HCT116 (cell line): Measurements from ENCODE around the gene HSD17B3. TPM values are rescaled to one million over a fixed set of nuclear protein-coding genes. Genes with fewer than 3 reads are reported as not detected.

Source experiments
- ATAC-seq: fragments of 200-7000 bp; cut with Tn5 transposase; 2 replicates; pipeline ENCODE4 v1.9.1; 2020; ENCODE audit warnings: mild to moderate bottlenecking, moderate library complexity
- BruUV-seq: library from RNA; stranded (reverse); fragments of 400-500 nt; replicated peaks from 2 replicates; lab custom pipeline; 2021; lab: Mats Ljungman, UMichigan
- CTCF ChIA-PET: fragments of 300-600 bp; sonication (Branson Sonifier 250); formaldehyde crosslinking; loops from one replicate; lab custom pipeline; 2021; ENCODE audit warnings: antibody characterized with exemption; lab: Charles Lee
- POLR2A ChIA-PET: fragments of 300-600, 350-600 bp; sonication (Branson Sonifier 250); formaldehyde crosslinking; loops from one replicate; lab custom pipeline; 2021; ENCODE audit warnings: antibody characterized with exemption; lab: Charles Lee
- RAD21 ChIA-PET, 2 experiments: fragments of 300-600 bp; sonication (Branson Sonifier 250); formaldehyde crosslinking; loops; one replicate each; lab custom pipeline; 2023; ENCODE audit warnings: low total read pairs in 2 of 2; ENCODE audit not compliant: uncharacterized antibody in 2 of 2, unreplicated experiment in 2 of 2, low non-redundant PET in 1 of 2; lab: Charles Lee
- DNase-seq: peaks from one replicate; pipeline ENCODE4 v3.0.0-alpha.2; 2010; ENCODE audit warnings: low read depth, low spot score
- H2AFZ ChIP-seq: fragments of 200-600 bp; shearing (Covaris generic), sonication (generic); 2 replicates; pipeline ENCODE4 v1.6.1; 2017; ENCODE audit warnings: low read depth, mixed run types, mixed read lengths, antibody characterized with exemption, low read length; ENCODE audit not compliant: poor library complexity, severe bottlenecking
- H3K27ac ChIP-seq: 2 replicates; pipeline ENCODE4 v1.5.1; 2012; ENCODE audit warnings: low read depth, low read length
- H3K27me3 ChIP-seq: fragments of 200-600 bp; sonication (generic); 2 replicates; pipeline ENCODE4 v1.6.1; 2016; ENCODE audit warnings: mixed run types, low read length, mixed read lengths; ENCODE audit not compliant: insufficient read depth
- H3K36me3 ChIP-seq, 2 experiments: fragments of 200-500 bp in 1 of 2; fragments of 200-600 bp in 1 of 2; sonication (Bioruptor generic) in 1 of 2; sonication (generic) in 1 of 2; 2 replicates each; pipeline versions ENCODE4 v1.5.1 to v1.6.1; 2014 to 2016; ENCODE audit warnings: low read length in 2 of 2, inconsistent platforms in 1 of 2, mixed read lengths in 1 of 2, mixed run types in 1 of 2; ENCODE audit not compliant: insufficient read depth in 2 of 2, control insufficient read depth in 1 of 2
- H3K4me1 ChIP-seq, 2 experiments: fragments of 200-600 bp in 1 of 2; sonication (generic) in 1 of 2; 2 replicates each; pipeline versions ENCODE4 v1.5.1 to v1.6.1; 2012 to 2017; ENCODE audit warnings: low read length in 2 of 2, inconsistent platforms in 1 of 2, mild to moderate bottlenecking in 1 of 2, mixed read lengths in 1 of 2, mixed run types in 1 of 2, moderate library complexity in 1 of 2; ENCODE audit not compliant: insufficient read depth in 2 of 2, control insufficient read depth in 1 of 2
- H3K4me2 ChIP-seq: fragments of 200-600 bp; sonication (generic); 2 replicates; pipeline ENCODE4 v1.6.1; 2017; ENCODE audit warnings: mixed run types, low read length, mixed read lengths
- H3K4me3 ChIP-seq, 2 experiments: fragments of 200-600 bp in 1 of 2; sonication (generic) in 1 of 2; replicated peaks in 1 of 2; 2 replicates each; pipeline ENCODE4 v1.5.1; 2011 to 2016; ENCODE audit warnings: low read length in 2 of 2, control low read depth in 1 of 2, low read depth in 1 of 2, mild to moderate bottlenecking in 1 of 2, mixed read lengths in 1 of 2, mixed run types in 1 of 2
- H3K79me2 ChIP-seq: fragments of 200-600 bp; sonication (generic); 2 replicates; pipeline ENCODE4 v1.6.1; 2017; ENCODE audit warnings: mild to moderate bottlenecking, mixed run types, low read length, moderate library complexity, mixed read lengths; ENCODE audit not compliant: insufficient read depth
- H3K9ac ChIP-seq: fragments of 200-600 bp; sonication (generic); 2 replicates; pipeline ENCODE4 v1.6.1; 2016; ENCODE audit warnings: low read length, mixed read lengths
- H3K9me2 ChIP-seq: fragments of 200-600 bp; sonication (generic), shearing (Covaris generic); 2 replicates; pipeline ENCODE4 v1.6.1; 2017; ENCODE audit warnings: mixed run types, mild to moderate bottlenecking, moderate library complexity; ENCODE audit not compliant: insufficient read depth
- H3K9me3 ChIP-seq, 2 experiments: fragments of 200-500 bp in 1 of 2; fragments of 200-600 bp in 1 of 2; sonication (Bioruptor generic) in 1 of 2; sonication (generic) in 1 of 2; 2 replicates each; pipeline ENCODE4 v1.6.1; 2014 to 2017; ENCODE audit warnings: low read length in 2 of 2, mixed read lengths in 2 of 2, inconsistent platforms in 1 of 2, low read depth in 1 of 2, mild to moderate bottlenecking in 1 of 2, mixed run types in 1 of 2, moderate library complexity in 1 of 2; ENCODE audit not compliant: control insufficient read depth in 1 of 2, insufficient read depth in 1 of 2
- H4K20me1 ChIP-seq: fragments of 200-600 bp; sonication (generic), shearing (Covaris generic); 2 replicates; pipeline ENCODE4 v1.6.1; 2017; ENCODE audit warnings: mixed run types, mild to moderate bottlenecking, moderate library complexity; ENCODE audit not compliant: insufficient read depth
- CBX3 ChIP-seq: IDR thresholded peaks from 2 replicates; pipeline ENCODE4 v1.6.1; 2012; ENCODE audit warnings: low read depth
- ELF1 ChIP-seq: IDR thresholded peaks from 2 replicates; pipeline ENCODE4 v1.6.1; 2012; ENCODE audit warnings: low read depth, borderline replicate concordance
- EZH2 ChIP-seq: fragments of 200-600 bp; sonication (generic); IDR thresholded peaks from 2 replicates; pipeline ENCODE4 v1.6.1; 2017; ENCODE audit warnings: antibody characterized with exemption, mixed run types
- EZH2phosphoT487 ChIP-seq: fragments of 200-600 bp; IDR thresholded peaks from 2 replicates; pipeline ENCODE4 v1.6.1; 2018; ENCODE audit warnings: antibody characterized with exemption, borderline replicate concordance
- JUND ChIP-seq: IDR thresholded peaks from 2 replicates; pipeline ENCODE4 v1.6.1; 2012
- POLR2A ChIP-seq: IDR thresholded peaks from 2 replicates; pipeline ENCODE4 v1.7.0; 2011; ENCODE audit warnings: borderline replicate concordance; ENCODE audit not compliant: insufficient read depth, insufficient read length; ENCODE audit errors: extremely low read depth
- SIN3A ChIP-seq: IDR thresholded peaks from 2 replicates; pipeline ENCODE4 v1.6.1; 2012; ENCODE audit warnings: low read depth
- SRF ChIP-seq: IDR thresholded peaks from 2 replicates; pipeline ENCODE4 v1.6.1; 2012; ENCODE audit warnings: low read depth
- ZBTB33 ChIP-seq: IDR thresholded peaks from 2 replicates; pipeline ENCODE4 v1.6.1; 2011; ENCODE audit warnings: mild to moderate bottlenecking, low read length, moderate library complexity; ENCODE audit not compliant: insufficient replicate concordance; ENCODE audit errors: extremely low read depth
- ZFX ChIP-seq: fragments of 450-650 bp; IDR thresholded peaks from 2 replicates; pipeline ENCODE4 v1.6.1; 2017
- intact Hi-C: fragments of 100-400 bp; cut with micrococcal nuclease; formaldehyde crosslinking; loops from 2 replicates; pipeline ENCODE4 v1.10.0; 2022
- total RNA-seq: library from RNA; stranded (reverse); gene quantifications from one replicate; pipeline ENCODE4 v1.2.1, GENCODE V29; 2021; ENCODE audit not compliant: unreplicated experiment
- TF ChIP-seq, protein P1 (sequence below), 3 experiments: fragments of 200-600 bp in 1 of 3; sonication (generic) in 1 of 3; IDR thresholded peaks in 2 of 3; conservative IDR thresholded peaks in 1 of 3; 2 replicates each; pipeline ENCODE4 v1.5.1; 2012 to 2017; ENCODE audit warnings: low read depth in 2 of 3, low read length in 2 of 3, antibody characterized with exemption in 1 of 3, borderline replicate concordance in 1 of 3, control low read depth in 1 of 3, mild to moderate bottlenecking in 1 of 3, mixed read lengths in 1 of 3, mixed run types in 1 of 3, moderate library complexity in 1 of 3; ENCODE audit not compliant: insufficient read depth in 1 of 3
- TF ChIP-seq, protein P2 (sequence below): IDR thresholded peaks from 2 replicates; pipeline ENCODE4 v1.6.1; 2012

The HSD17B3 gene
- total RNA-seq, 1 experiment from 2014 or later: 0.37 TPM

- Histone ChIP-seq H3K4me1 (no peaks in the 10 kb centered on the region), H3K36me3 (no peaks in the 10 kb centered on the region)
- no peak for TF ChIP-seq EZH2phosphoT487
- no peak for TF ChIP-seq CBX3
- TF ChIP-seq SIN3A: no peak
- no peak for TF ChIP-seq POLR2A
- TF ChIP-seq, protein P1, sequence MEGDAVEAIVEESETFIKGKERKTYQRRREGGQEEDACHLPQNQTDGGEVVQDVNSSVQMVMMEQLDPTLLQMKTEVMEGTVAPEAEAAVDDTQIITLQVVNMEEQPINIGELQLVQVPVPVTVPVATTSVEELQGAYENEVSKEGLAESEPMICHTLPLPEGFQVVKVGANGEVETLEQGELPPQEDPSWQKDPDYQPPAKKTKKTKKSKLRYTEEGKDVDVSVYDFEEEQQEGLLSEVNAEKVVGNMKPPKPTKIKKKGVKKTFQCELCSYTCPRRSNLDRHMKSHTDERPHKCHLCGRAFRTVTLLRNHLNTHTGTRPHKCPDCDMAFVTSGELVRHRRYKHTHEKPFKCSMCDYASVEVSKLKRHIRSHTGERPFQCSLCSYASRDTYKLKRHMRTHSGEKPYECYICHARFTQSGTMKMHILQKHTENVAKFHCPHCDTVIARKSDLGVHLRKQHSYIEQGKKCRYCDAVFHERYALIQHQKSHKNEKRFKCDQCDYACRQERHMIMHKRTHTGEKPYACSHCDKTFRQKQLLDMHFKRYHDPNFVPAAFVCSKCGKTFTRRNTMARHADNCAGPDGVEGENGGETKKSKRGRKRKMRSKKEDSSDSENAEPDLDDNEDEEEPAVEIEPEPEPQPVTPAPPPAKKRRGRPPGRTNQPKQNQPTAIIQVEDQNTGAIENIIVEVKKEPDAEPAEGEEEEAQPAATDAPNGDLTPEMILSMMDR (IDR thresholded peaks at IDR 0.05 in 2 of 3, conservative IDR thresholded peaks at IDR 0.05 in 1 of 3; ENCODE audit: borderline replicate concordance in 1 of 3, insufficient read depth in 1 of 3, low read depth in 2 of 3, low read length in 2 of 3): no peak
- TF ChIP-seq JUND: no peak
- TF ChIP-seq ZBTB33: no peak
- no peak for TF ChIP-seq EZH2
- TF ChIP-seq SRF: no peak
- TF ChIP-seq ZFX: no peak
- TF ChIP-seq ELF1: no peak
- TF ChIP-seq, protein P2, sequence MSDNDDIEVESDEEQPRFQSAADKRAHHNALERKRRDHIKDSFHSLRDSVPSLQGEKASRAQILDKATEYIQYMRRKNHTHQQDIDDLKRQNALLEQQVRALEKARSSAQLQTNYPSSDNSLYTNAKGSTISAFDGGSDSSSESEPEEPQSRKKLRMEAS: no peak
- TF ChIP-seq, all 23 proteins: peak for 0
- no TSS peak for BruUV-seq
- Histone ChIP-seq H3K9me2 (no peaks in the 10 kb centered on the region), H3K4me3 (no peak overlapping the region), H3K9ac (no peak overlapping the region), H3K79me2 (no peaks in the 10 kb centered on the region), H4K20me1 (no peaks in the 10 kb centered on the region), H2AFZ (no peak overlapping the region), H3K9me3 (no peaks in the 10 kb centered on the region), H3K27ac (no peak overlapping the region), H3K27me3 (no peaks in the 10 kb centered on the region), H3K4me2 (no peak overlapping the region)
- DNase-seq: no peak
- ChIA-PET RAD21 (no interaction called here), POLR2A (no interaction called here), CTCF (no interaction called here)
- ATAC-seq: no peak
- intact Hi-C loops: no loop called here
Measured at GRCh38 chr9:96199006-96199405, 103.0 kb downstream of the HSD17B3 start.
